SK-N-MC (cell line): ENCODE results near the gene OR52A5.

Experiments used
- EZH2 ChIP-seq: fragments of 200-600 bp; sonication (generic); IDR thresholded peaks from one replicate; pipeline ENCODE4 v1.6.1; 2017; ENCODE audit warnings: antibody characterized with exemption
- POLR2AphosphoS5 ChIP-seq: IDR thresholded peaks from 2 replicates; pipeline ENCODE4 v1.6.1; 2012; ENCODE audit warnings: mild to moderate bottlenecking, low read depth, low read length, borderline replicate concordance

- TF ChIP-seq EZH2 (no peak), POLR2AphosphoS5 (no peak)
These were observed 8.7 kb downstream of the OR52A5 start for GRCh38 chr11:5129457-5129877.
